CD14-positive monocyte (primary cell): Measurements from ENCODE around the gene SPON1. TPM values are rescaled to one million over a fixed set of nuclear protein-coding genes. Genes with fewer than 3 reads are reported as not detected.

Experiments used
- DNase-seq, 3 donors: peaks; one replicate each; pipeline ENCODE4 v3.0.0-alpha.2; 2011 to 2022
- H2AFZ ChIP-seq: 2 replicates; pipeline ENCODE4 v1.6.0; 2012; ENCODE audit warnings: mild to moderate bottlenecking, low read depth, low read length, inconsistent platforms; ENCODE audit not compliant: insufficient read depth, poor library complexity, severe bottlenecking
- H3K27ac ChIP-seq, 2 donors: 1 replicate in 1 of 2; 2 replicates in 1 of 2; pipeline ENCODE4 v1.5.1; 2012 to 2013; ENCODE audit warnings: low read length in 2 of 2, control low read depth in 1 of 2, inconsistent platforms in 1 of 2, low read depth in 1 of 2, mild to moderate bottlenecking in 1 of 2
- H3K27me3 ChIP-seq, 2 donors: one replicate each; pipeline versions ENCODE4 v1.6.0 to v1.6.1; 2011 to 2013; ENCODE audit warnings: low read length in 2 of 2; ENCODE audit not compliant: control insufficient read depth in 2 of 2, insufficient read depth in 2 of 2
- H3K36me3 ChIP-seq, 2 donors: replicated peaks in 1 of 2; 1 replicate in 1 of 2; 2 replicates in 1 of 2; pipeline versions ENCODE4 v1.5.1 to v1.6.1; 2012 to 2013; ENCODE audit warnings: low read length in 2 of 2, control low read depth in 1 of 2, inconsistent platforms in 1 of 2, mild to moderate bottlenecking in 1 of 2; ENCODE audit not compliant: insufficient read depth in 2 of 2, control insufficient read depth in 1 of 2
- H3K4me1 ChIP-seq, 2 donors: 1 replicate in 1 of 2; 2 replicates in 1 of 2; pipeline versions ENCODE4 v1.5.1 to v1.6.1; 2012 to 2013; ENCODE audit warnings: low read length in 2 of 2, control low read depth in 1 of 2, inconsistent platforms in 1 of 2, mild to moderate bottlenecking in 1 of 2, moderate library complexity in 1 of 2; ENCODE audit not compliant: insufficient read depth in 2 of 2, control insufficient read depth in 1 of 2
- H3K4me2 ChIP-seq: replicated peaks from 2 replicates; pipeline ENCODE3; 2012; ENCODE audit warnings: low read length, moderate library complexity, mild to moderate bottlenecking; ENCODE audit not compliant: poor library complexity, severe bottlenecking; ENCODE audit errors: extremely low read depth
- H3K4me3 ChIP-seq, 3 experiments: fragments of 200-600 bp in 1 of 3; sonication (generic) in 1 of 3; replicated peaks in 1 of 3; 1 replicate in 2 of 3; 2 replicates in 1 of 3; pipeline ENCODE4 v1.5.1; 2011 to 2013; ENCODE audit warnings: low read length in 3 of 3, mild to moderate bottlenecking in 3 of 3, control low read depth in 2 of 3, low read depth in 2 of 3, inconsistent platforms in 1 of 3, moderate library complexity in 1 of 3
- H3K79me2 ChIP-seq: 2 replicates; pipeline ENCODE4 v1.6.0; 2012; ENCODE audit warnings: mild to moderate bottlenecking, control low read depth, inconsistent platforms, low read length, moderate library complexity; ENCODE audit not compliant: insufficient read depth
- H3K9ac ChIP-seq: 2 replicates; pipeline ENCODE4 v1.6.0; 2017; ENCODE audit warnings: low read length, mild to moderate bottlenecking; ENCODE audit not compliant: insufficient read depth, poor library complexity, severe bottlenecking
- H3K9me3 ChIP-seq, 2 donors: replicated peaks in 1 of 2; 1 replicate in 1 of 2; 2 replicates in 1 of 2; pipeline versions ENCODE4 v1.5.1 to v1.6.1; 2012 to 2013; ENCODE audit warnings: low read length in 2 of 2, control low read depth in 1 of 2; ENCODE audit not compliant: control insufficient read depth in 1 of 2, insufficient read depth in 1 of 2
- H4K20me1 ChIP-seq: 2 replicates; pipeline ENCODE4 v1.6.0; 2012; ENCODE audit warnings: mild to moderate bottlenecking, low read length, control low read depth, moderate library complexity; ENCODE audit not compliant: insufficient read depth
- H3K27ac Mint-ChIP-seq, 7 donors: one replicate each; pipeline ENCODE4 v1.8.0; 2020; ENCODE audit warnings: mild to moderate bottlenecking in 7 of 7, mixed read lengths in 7 of 7, moderate library complexity in 6 of 7, inconsistent platforms in 2 of 7
- H3K27me3 Mint-ChIP-seq, 3 donors: one replicate each; pipeline ENCODE4 v1.8.0; 2021 to 2022; ENCODE audit warnings: low read depth in 3 of 3, mild to moderate bottlenecking in 3 of 3, mixed read lengths in 3 of 3, moderate library complexity in 3 of 3, inconsistent platforms in 1 of 3
- H3K36me3 Mint-ChIP-seq, 2 donors: one replicate each; pipeline ENCODE4 v1.8.0; 2020; ENCODE audit warnings: mixed read lengths in 2 of 2, inconsistent platforms in 1 of 2, mild to moderate bottlenecking in 1 of 2
- H3K4me1 Mint-ChIP-seq: one replicate; pipeline ENCODE4 v1.8.0; 2020; ENCODE audit warnings: mild to moderate bottlenecking, mixed read lengths
- H3K4me3 Mint-ChIP-seq, 2 donors: one replicate each; pipeline ENCODE4 v1.8.0; 2020; ENCODE audit warnings: mild to moderate bottlenecking in 2 of 2, mixed read lengths in 2 of 2, moderate library complexity in 1 of 2
- H3K9me3 Mint-ChIP-seq, 7 donors: one replicate each; pipeline ENCODE4 v1.8.0; 2020 to 2022; ENCODE audit warnings: mixed read lengths in 7 of 7, mild to moderate bottlenecking in 6 of 7, moderate library complexity in 6 of 7, inconsistent platforms in 2 of 7
- CTCF ChIP-seq: fragments of 200-600 bp; IDR thresholded peaks from one replicate; pipeline ENCODE4 v1.8.0; 2022; ENCODE audit warnings: antibody characterized with exemption, mild to moderate bottlenecking
- WGBS: methylation state at CpG from one replicate; pipeline ENCODE4 v1.1.5; 2013; ENCODE audit warnings: missing lambda C conversion rate; ENCODE audit not compliant: insufficient coverage; 5-methylcytosine and 5-hydroxymethylcytosine counted together
- intact Hi-C, 2 donors: fragments of 100-400 bp; cut with micrococcal nuclease; formaldehyde crosslinking; loops; one replicate each; pipeline versions ENCODE4 v1.15.0 to v1.15.1; 2023
- polyA plus RNA-seq, 3 donors: library from polyadenylated mRNA; depleted of rRNA in 1 of 3; unstranded in 2 of 3; stranded (reverse) in 1 of 3; fragments of 300-500 nt in 2 of 3; fragments of >200 nt in 1 of 3; fragmentation: Illumina TruSeq in 2 of 3; gene quantifications; 1 replicate in 2 of 3; 2 replicates in 1 of 3; pipeline ENCODE4 v1.2.3, GENCODE V29; 2012 to 2021

SPON1 gene
- polyA plus RNA-seq, 3 donors: not detected

- H3K4me1 Mint-ChIP-seq: no peaks in the 10 kb centered on the region
- intact Hi-C loops: no loop called here
- no peak overlapping the region for H3K9ac ChIP-seq
- no peaks in the 10 kb centered on the region for H3K9me3 ChIP-seq
- peaks cover 0 to under 1% of the 10 kb centered on the region in 2 donors for H3K27me3 ChIP-seq
- peaks cover 0 to 7% (median 7%) of the 10 kb centered on the region in 3 donors for H3K27me3 Mint-ChIP-seq
- 88% methylated on average over 1 of the region's 4 CpGs for WGBS
- no peak overlapping the region for H3K27ac ChIP-seq
- no peak for DNase-seq
- H3K27ac Mint-ChIP-seq: no peak overlapping the region
- H3K79me2 ChIP-seq: no peaks in the 10 kb centered on the region
- H3K36me3 Mint-ChIP-seq: no peaks in the 10 kb centered on the region
- no peak overlapping the region for H2AFZ ChIP-seq
- no peaks in the 10 kb centered on the region for H3K36me3 ChIP-seq
- H3K9me3 Mint-ChIP-seq: peaks cover 0 to 1% (median 0%) of the 10 kb centered on the region in 7 donors
- no peaks in the 10 kb centered on the region for H3K4me1 ChIP-seq
- H4K20me1 ChIP-seq: no peaks in the 10 kb centered on the region
- no peak overlapping the region for H3K4me2 ChIP-seq
- H3K4me3 ChIP-seq: no peak overlapping the region
- no peak overlapping the region for H3K4me3 Mint-ChIP-seq
- TF ChIP-seq CTCF: no peak
Observed at GRCh38 chr11:14021738-14022137, 59.2 kb downstream of the SPON1 start.

DNA sequence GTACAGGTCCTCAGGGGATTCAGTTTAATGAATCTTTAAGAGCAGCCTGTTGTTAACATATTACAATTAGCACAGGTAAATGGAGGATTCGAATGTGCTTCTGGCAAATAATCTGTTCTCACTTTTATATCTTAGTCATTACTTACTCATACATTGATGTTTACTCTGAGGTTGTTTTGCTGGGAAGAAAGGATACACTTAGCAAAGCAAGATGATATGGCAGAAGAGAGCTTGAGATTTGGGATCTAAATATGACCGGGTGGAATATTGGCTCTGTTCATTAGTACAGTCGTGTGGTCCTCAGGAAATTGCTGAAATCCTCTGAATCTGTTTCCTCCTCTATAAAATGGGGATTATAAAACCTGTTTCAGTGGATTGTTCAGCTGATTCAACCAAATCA, 59.7 kb downstream of the SPON1 start:
- 100% methylated on average over 1 of the region's 3 CpGs for WGBS
- Mint-ChIP-seq H3K4me1 (no peaks in the 10 kb centered on the region), H3K9me3 (peaks cover 0 to 1% (median 0%) of the 10 kb centered on the region in 7 donors), H3K36me3 (no peaks in the 10 kb centered on the region), H3K4me3 (no peak overlapping the region), H3K27ac (no peak overlapping the region), H3K27me3 (peaks cover 2 to 8% (median 7%) of the 10 kb centered on the region in 3 donors)
- intact Hi-C loops: no loop called here
- Histone ChIP-seq H4K20me1 (no peaks in the 10 kb centered on the region), H3K4me1 (no peaks in the 10 kb centered on the region), H3K9ac (no peak overlapping the region), H3K4me2 (no peak overlapping the region), H2AFZ (no peak overlapping the region), H3K4me3 (no peak overlapping the region), H3K9me3 (no peaks in the 10 kb centered on the region), H3K27ac (no peak overlapping the region), H3K27me3 (peaks cover 0 to 2% of the 10 kb centered on the region in 2 donors), H3K36me3 (no peaks in the 10 kb centered on the region), H3K79me2 (no peaks in the 10 kb centered on the region)
- no peak for TF ChIP-seq CTCF
- DNase-seq: no peak
